Cardiac muscle cell (in vitro differentiated cells and primary cell): Measurements from ENCODE around the gene STARD5. TPM values are rescaled to one million over a fixed set of nuclear protein-coding genes. Genes with fewer than 3 reads are reported as not detected.

Experiments used
- DNase-seq, 2 donors: peaks; one replicate each; pipeline versions ENCODE4 v3.0.0 to v3.0.0-alpha.2; 2010 to 2017; ENCODE audit warnings: low read depth in 1 of 2, low spot score in 1 of 2
- H3K27ac ChIP-seq: fragments of 200-600 bp; sonication (generic); 2 replicates; pipeline ENCODE4 v1.5.1; 2016
- H3K27me3 ChIP-seq: fragments of 200-600 bp; sonication (generic); 2 replicates; pipeline ENCODE4 v1.6.0; 2016; ENCODE audit warnings: control low read depth
- H3K36me3 ChIP-seq: fragments of 200-600 bp; sonication (generic); 2 replicates; pipeline ENCODE4 v1.5.1; 2016; ENCODE audit warnings: control low read depth
- H3K4me1 ChIP-seq: fragments of 200-600 bp; sonication (generic); 2 replicates; pipeline ENCODE4 v1.8.1; 2017; ENCODE audit warnings: low read depth, mild to moderate bottlenecking, mixed run types
- H3K4me3 ChIP-seq: fragments of 200-600 bp; sonication (generic); 2 replicates; pipeline ENCODE4 v1.5.1; 2016; ENCODE audit warnings: mild to moderate bottlenecking
- H3K9me3 ChIP-seq: fragments of 200-600 bp; sonication (generic); 2 replicates; pipeline ENCODE4 v1.5.1; 2017; ENCODE audit warnings: low read depth, mild to moderate bottlenecking, control low read depth
- CTCF ChIP-seq: IDR thresholded peaks from 2 replicates; pipeline ENCODE4 v1.5.1; 2012; ENCODE audit warnings: low read depth, mild to moderate bottlenecking, low read length
- polyA plus RNA-seq: library from polyadenylated mRNA; unstranded; fragments of >200 nt; fragmentation: Nextera tagmentation; extraction: Ambion mirVana; gene quantifications from 2 replicates; pipeline ENCODE4 v1.2.1, GENCODE V29; 2016
- total RNA-seq: library from RNA; depleted of rRNA; stranded (reverse); fragments of >200 nt; gene quantifications from 2 replicates; pipeline ENCODE4 v1.2.3, GENCODE V29; 2016

STARD5 gene
- total and polyA plus RNA-seq, 2 experiments from 2014 or later = 2.1 to 2.2 TPM

- Histone ChIP-seq H3K27me3 (no peaks in the 10 kb centered on the region), H3K4me1 (no peaks in the 10 kb centered on the region), H3K36me3 (no peaks in the 10 kb centered on the region), H3K4me3 (no peak overlapping the region), H3K9me3 (no peaks in the 10 kb centered on the region), H3K27ac (no peak overlapping the region)
- no peak for DNase-seq
- no peak for TF ChIP-seq CTCF
Measured at GRCh38 chr15:81299156-81299555, 24.8 kb downstream of the STARD5 start.

- Histone ChIP-seq H3K4me3 (no peak overlapping the region), H3K27me3 (no peaks in the 10 kb centered on the region), H3K9me3 (no peaks in the 10 kb centered on the region), H3K27ac (no peak overlapping the region), H3K36me3 (no peaks in the 10 kb centered on the region), H3K4me1 (no peaks in the 10 kb centered on the region)
- no peak for DNase-seq
- no peak for TF ChIP-seq CTCF
Measured at GRCh38 chr15:81298611-81299010, 25.3 kb downstream of the STARD5 start.

GRCh38 chr15:81297603-81298575 lies 26.1 kb downstream of the STARD5 start:
- no peaks in the 10 kb centered on the region for H3K9me3 ChIP-seq
- H3K36me3 ChIP-seq = no peaks in the 10 kb centered on the region
- H3K27me3 ChIP-seq = no peaks in the 10 kb centered on the region
- no peak overlapping the region for H3K27ac ChIP-seq
- no peaks in the 10 kb centered on the region for H3K4me1 ChIP-seq
- DNase-seq = no peak
- TF ChIP-seq CTCF = no peak
- no peak overlapping the region for H3K4me3 ChIP-seq

- no peak overlapping the region for H3K4me3 ChIP-seq
- H3K27me3 ChIP-seq = no peaks in the 10 kb centered on the region
- TF ChIP-seq CTCF = no peak
- peak in 1 of 2 donors; percentile 64 for DNase-seq
- no peaks in the 10 kb centered on the region for H3K4me1 ChIP-seq
- H3K36me3 ChIP-seq = no peaks in the 10 kb centered on the region
- no peak overlapping the region for H3K27ac ChIP-seq
- H3K9me3 ChIP-seq = no peaks in the 10 kb centered on the region
Measured at GRCh38 chr15:81297147-81297572, 26.8 kb downstream of the STARD5 start.

GRCh38 chr15:81296673-81297072 lies 27.3 kb downstream of the STARD5 start:
- TF ChIP-seq CTCF = no peak
- H3K27ac ChIP-seq = no peak overlapping the region
- H3K4me3 ChIP-seq = no peak overlapping the region
- H3K27me3 ChIP-seq = no peaks in the 10 kb centered on the region
- no peaks in the 10 kb centered on the region for H3K4me1 ChIP-seq
- no peaks in the 10 kb centered on the region for H3K9me3 ChIP-seq
- DNase-seq = no peak
- no peaks in the 10 kb centered on the region for H3K36me3 ChIP-seq
